Measurements from ENCODE around the gene SMIM14. TPM values are rescaled to one million over a fixed set of nuclear protein-coding genes. Genes with fewer than 3 reads are reported as not detected.

The SMIM14 gene
- total and polyA plus RNA-seq, 2 of the 8 experiments (the other 6 are each of a cell fraction or from before 2014, with no cell fraction given): 29.1 to 31.0 TPM

DNA sequence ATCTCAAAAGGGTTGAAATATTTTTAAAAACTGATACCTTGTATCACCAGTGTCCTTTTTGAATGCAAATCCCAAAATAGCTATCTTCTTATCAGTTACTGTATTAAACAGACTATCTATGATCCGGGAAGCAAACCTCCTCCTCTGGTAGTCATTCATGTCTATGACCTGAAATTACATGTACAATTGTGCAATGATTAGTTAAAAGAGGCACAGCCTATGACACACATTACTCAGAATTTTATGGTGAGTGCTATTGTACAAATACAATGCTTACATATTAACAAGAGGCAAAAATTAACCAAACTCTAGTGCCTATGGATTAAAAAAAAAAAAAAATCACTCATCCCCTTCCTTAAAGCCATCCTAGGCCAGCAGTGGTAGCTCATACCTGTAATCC, 133.1 kb downstream of the SMIM14 start:
- POLR2A ChIA-PET (ENCODE audit: partially characterized antibody): interaction anchor here (0.6 to 1.5 kb wide), 4 partner anchors 9 to 205 kb away, joined by 3 read pairs; no protein-coding TSS in a partner anchor
- DNase-seq (ENCODE audit: low read depth in 1 of 2, low spot score in 2 of 2) (no peak), FAIRE-seq (no peak)
- H4K5ac ChIP-seq (ENCODE audit: insufficient read length, low read depth, low read length): no peak overlapping the region
- H3K56ac ChIP-seq (replicated peaks; ENCODE audit: insufficient read length, low read depth, low read length): no peak overlapping the region
- WGBS, 2 experiments (ENCODE audit: extremely low coverage in 1 of 2, insufficient coverage in 1 of 2, insufficient read length in 1 of 2, insufficient replicate concordance in 2 of 2, low coverage in 1 of 2, low lambda C conversion rate in 2 of 2, missing lambda C conversion rate in 1 of 2): 92% methylated on average over 1 of the region's 1 CpG; no CpG with 5 or more reads in 1 of the 2 experiments
- no peaks in the 10 kb centered on the region for H3K4me1 ChIP-seq (replicated peaks in 1 of 4; ENCODE audit: control insufficient read depth in 3 of 4, insufficient read depth in 4 of 4, low read length in 3 of 4)
- no peak overlapping the region for H2AK5ac ChIP-seq (ENCODE audit: low read depth, low read length)
- H2BK12ac ChIP-seq (ENCODE audit: low read depth, low read length): no peak overlapping the region
- no peak overlapping the region for H3K9ac ChIP-seq (replicated peaks in 1 of 4; ENCODE audit: extremely low read depth in 1 of 4, low read depth in 3 of 4, low read length in 3 of 4)
- H2BK5ac ChIP-seq (ENCODE audit: low read depth, low read length): no peak overlapping the region
- no peak overlapping the region for H3K4me2 ChIP-seq (ENCODE audit: insufficient read depth in 1 of 2, low read depth in 2 of 2, low read length in 2 of 2)
- H3K79me1 ChIP-seq (ENCODE audit: low read depth, low read length): no peaks in the 10 kb centered on the region
- no peak overlapping the region for H3K18ac ChIP-seq (ENCODE audit: extremely low read depth, low read length)
- H2BK15ac ChIP-seq (ENCODE audit: low read length): no peak overlapping the region
- no peak overlapping the region for H3K4ac ChIP-seq (replicated peaks; ENCODE audit: insufficient read length, low read depth, low read length)
- H3K23ac ChIP-seq (ENCODE audit: insufficient read length): no peak overlapping the region
- no peak overlapping the region for H2AFZ ChIP-seq (ENCODE audit: low read length)
- no peak overlapping the region for H2BK120ac ChIP-seq (replicated peaks; ENCODE audit: low read depth, low read length)
- H4K8ac ChIP-seq (ENCODE audit: extremely low read depth, insufficient read depth, low read length): no peak overlapping the region
- no peak overlapping the region for H4K91ac ChIP-seq (replicated peaks; ENCODE audit: insufficient read length, low read length)
- H3K79me2 ChIP-seq (ENCODE audit: control insufficient read depth in 1 of 2, insufficient read depth in 2 of 2, low read length in 2 of 2): no peaks in the 10 kb centered on the region
- CTCF ChIA-PET (ENCODE audit: partially characterized antibody): interaction anchor here (0.5 to 1.3 kb wide), 4 partner anchors 36 to 1219 kb away, joined by 3 to 6 read pairs (median 3); partner anchors contain the start of gene PDS5A
- H4K20me1 ChIP-seq (replicated peaks in 1 of 2; ENCODE audit: control insufficient read depth in 1 of 2, insufficient read depth in 2 of 2, low read length in 2 of 2): no peaks in the 10 kb centered on the region
- no peaks in the 10 kb centered on the region for H3K23me2 ChIP-seq (ENCODE audit: low read depth, low read length)
- no peak overlapping the region for H2BK20ac ChIP-seq (ENCODE audit: low read length)
- no peaks in the 10 kb centered on the region for H3K9me3 ChIP-seq (ENCODE audit: insufficient read depth in 2 of 2, low read depth in 1 of 2, low read length in 1 of 2)
- H3K27me3 ChIP-seq (replicated peaks in 1 of 4; ENCODE audit: control insufficient read depth in 3 of 4, extremely low read depth in 1 of 4, insufficient read depth in 3 of 4, low read length in 3 of 4): no peaks in the 10 kb centered on the region
- H3K14ac ChIP-seq (ENCODE audit: insufficient read length): no peak overlapping the region
- H3K27ac ChIP-seq (ENCODE audit: low read depth, low read length): no peak overlapping the region
- H3K36me3 ChIP-seq (ENCODE audit: control insufficient read depth in 2 of 4, insufficient read depth in 4 of 4, low read length in 3 of 4): peaks cover 30 to 89% (median 74%) of the 10 kb centered on the region in 4 experiments
- no peak overlapping the region for H3K4me3 ChIP-seq (ENCODE audit: extremely low read depth in 1 of 4, insufficient read depth in 2 of 4, low read depth in 3 of 4, low read length in 4 of 4)
- TF ChIP-seq SIX5 (IDR thresholded peaks at IDR 0.05; ENCODE audit: low read depth, low read length): no peak
- no peak for TF ChIP-seq RXRA (IDR thresholded peaks at IDR 0.05; ENCODE audit: insufficient read depth, low read depth, low read length)
- TF ChIP-seq TAF1 (IDR thresholded peaks at IDR 0.05; ENCODE audit: low read depth, low read length): no peak
- no peak for TF ChIP-seq GABPA (IDR thresholded peaks at IDR 0.05; ENCODE audit: borderline replicate concordance, insufficient read depth, low read length)
- TF ChIP-seq RNF2 (IDR thresholded peaks at IDR 0.05; ENCODE audit: borderline replicate concordance, low read depth, low read length, missing control alignments, poor library complexity, severe bottlenecking): no peak
- no peak for TF ChIP-seq CEBPB (IDR thresholded peaks at IDR 0.05; ENCODE audit: low read depth, low read length)
- TF ChIP-seq TEAD4 (IDR thresholded peaks at IDR 0.05; ENCODE audit: low read depth, low read length): no peak
- TF ChIP-seq, protein P1, sequence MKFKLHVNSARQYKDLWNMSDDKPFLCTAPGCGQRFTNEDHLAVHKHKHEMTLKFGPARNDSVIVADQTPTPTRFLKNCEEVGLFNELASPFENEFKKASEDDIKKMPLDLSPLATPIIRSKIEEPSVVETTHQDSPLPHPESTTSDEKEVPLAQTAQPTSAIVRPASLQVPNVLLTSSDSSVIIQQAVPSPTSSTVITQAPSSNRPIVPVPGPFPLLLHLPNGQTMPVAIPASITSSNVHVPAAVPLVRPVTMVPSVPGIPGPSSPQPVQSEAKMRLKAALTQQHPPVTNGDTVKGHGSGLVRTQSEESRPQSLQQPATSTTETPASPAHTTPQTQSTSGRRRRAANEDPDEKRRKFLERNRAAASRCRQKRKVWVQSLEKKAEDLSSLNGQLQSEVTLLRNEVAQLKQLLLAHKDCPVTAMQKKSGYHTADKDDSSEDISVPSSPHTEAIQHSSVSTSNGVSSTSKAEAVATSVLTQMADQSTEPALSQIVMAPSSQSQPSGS (IDR thresholded peaks at IDR 0.05; ENCODE audit: low read length): no peak
- TF ChIP-seq, protein P2, sequence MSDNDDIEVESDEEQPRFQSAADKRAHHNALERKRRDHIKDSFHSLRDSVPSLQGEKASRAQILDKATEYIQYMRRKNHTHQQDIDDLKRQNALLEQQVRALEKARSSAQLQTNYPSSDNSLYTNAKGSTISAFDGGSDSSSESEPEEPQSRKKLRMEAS (IDR thresholded peaks at IDR 0.05): no peak
- TF ChIP-seq KDM5A (IDR thresholded peaks at IDR 0.05; ENCODE audit: low read length): no peak
